HG02623 (cell line): ENCODE measurements around the gene TCP11L2.

Experiments used
- ATAC-seq: cut with Tn5 transposase; IDR thresholded peaks from one replicate; pipeline ENCODE4 v1.9.1; 2021; ENCODE audit warnings: moderate library complexity; ENCODE audit not compliant: unreplicated experiment

The TCP11L2 gene

GRCh38 chr12:106302401-106303201 is at the start of gene TCP11L2:
TSS of gene TCP11L2 (plus strand) at chr12:106302733. CDS start at chr12:106311076, 8,343 bp downstream.
- ATAC-seq: peak; percentile 67

GRCh38 chr12:106254724-106255123 is 47.8 kb upstream of the TCP11L2 start:
- ATAC-seq: no peak

DNA sequence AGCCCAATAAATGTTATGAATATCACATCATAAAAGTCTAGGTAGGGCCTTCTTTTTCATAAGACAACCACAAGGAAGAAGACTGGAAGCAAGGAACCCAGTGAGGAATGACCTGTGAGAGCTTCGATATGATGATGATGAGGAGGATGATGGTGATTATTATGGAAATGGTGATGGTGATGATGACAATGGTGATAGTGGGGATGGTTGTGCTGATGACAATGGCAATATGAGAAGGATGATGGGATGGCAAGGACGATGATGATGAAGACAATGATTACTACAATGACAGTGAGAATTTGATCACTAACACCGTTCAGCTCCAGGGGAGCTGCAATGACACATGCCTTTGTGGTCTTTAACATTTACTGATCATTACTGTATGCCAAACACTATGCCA is 47.0 kb upstream of the TCP11L2 start:
- ATAC-seq: no peak

DNA sequence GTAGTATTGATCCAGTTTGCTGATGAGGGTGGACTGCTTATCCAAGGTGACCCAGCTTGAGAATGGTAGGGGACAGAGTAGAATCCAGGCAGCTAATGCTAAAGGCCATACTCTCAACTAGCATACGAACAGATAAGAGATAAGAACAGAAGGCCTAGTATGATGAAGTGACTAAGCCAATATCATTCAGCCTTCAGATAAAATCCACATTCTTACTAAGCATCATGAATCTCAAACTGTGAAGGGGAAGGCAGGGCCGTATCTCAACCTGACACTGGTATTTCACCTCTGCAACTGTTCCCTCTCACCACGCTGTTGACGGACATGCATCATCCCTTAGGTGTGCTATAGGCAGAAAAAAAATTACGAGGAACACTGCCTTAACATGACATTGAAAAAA is 46.6 kb upstream of the TCP11L2 start:
- no peak for ATAC-seq

GRCh38 chr12:106256524-106256923 is 46.0 kb upstream of the TCP11L2 start:
- ATAC-seq: no peak

DNA sequence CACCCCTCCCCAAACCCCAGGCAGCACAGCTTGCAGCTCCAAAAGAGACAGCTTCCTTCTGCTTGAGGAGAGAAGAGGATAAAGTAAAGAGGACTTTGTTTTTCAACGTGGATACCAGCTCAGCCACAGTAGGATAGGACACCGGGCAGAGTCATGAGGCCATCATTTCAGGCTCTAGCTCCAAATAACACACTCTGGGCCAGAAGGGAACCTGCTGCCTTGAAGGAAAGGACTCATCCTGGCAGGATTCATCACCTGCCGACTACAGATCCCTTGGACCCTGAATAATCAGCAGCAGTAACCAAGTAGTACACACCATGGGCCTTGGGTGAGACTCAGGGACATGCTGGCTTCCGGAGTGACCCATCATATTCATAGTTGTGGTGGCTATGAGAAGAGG is 44.3 kb upstream of the TCP11L2 start:
- no peak for ATAC-seq

DNA sequence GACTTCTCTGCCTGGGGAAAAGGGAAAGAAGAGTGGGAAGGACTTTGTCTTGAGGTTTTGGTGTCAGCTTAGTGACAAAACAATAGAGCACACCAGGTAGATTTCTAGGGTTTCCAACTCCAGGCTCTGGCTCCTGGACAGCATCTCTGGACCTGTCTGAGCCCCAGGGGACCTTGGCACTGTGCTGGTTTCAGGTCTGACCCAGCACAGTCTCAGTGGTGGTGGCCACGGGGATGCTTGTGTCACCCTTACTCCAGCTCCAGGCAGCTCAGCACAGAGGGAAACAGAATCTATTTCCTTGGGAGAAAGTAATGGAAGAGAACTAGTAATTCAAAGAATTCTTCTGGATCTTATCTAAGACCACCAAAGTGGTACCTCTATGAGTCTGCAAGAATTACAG is 43.6 kb upstream of the TCP11L2 start:
- no peak for ATAC-seq

DNA sequence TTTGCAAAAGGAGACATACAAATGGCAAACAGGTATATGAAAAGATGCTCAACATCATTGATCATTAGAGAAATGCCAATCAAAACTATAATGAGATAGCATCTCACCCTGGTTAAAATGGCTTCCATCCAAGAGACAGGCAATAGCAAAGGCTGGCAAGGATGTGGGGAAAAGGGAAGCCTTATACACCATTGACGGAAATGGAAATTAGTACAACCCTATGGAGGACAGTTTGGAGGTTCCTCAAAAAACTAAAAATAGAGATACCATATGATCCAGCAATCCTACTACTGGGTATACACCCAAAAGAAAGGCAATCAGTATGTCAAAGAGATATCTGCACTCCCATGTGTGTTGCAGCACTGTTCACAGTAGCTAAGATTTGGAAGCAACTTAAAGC is 37.4 kb upstream of the TCP11L2 start:
- no peak for ATAC-seq

- no peak for ATAC-seq
Observed at GRCh38 chr12:106267535-106267934, 35.0 kb upstream of the TCP11L2 start.

- no peak for ATAC-seq
Observed at GRCh38 chr12:106269150-106269771, 33.3 kb upstream of the TCP11L2 start.

DNA sequence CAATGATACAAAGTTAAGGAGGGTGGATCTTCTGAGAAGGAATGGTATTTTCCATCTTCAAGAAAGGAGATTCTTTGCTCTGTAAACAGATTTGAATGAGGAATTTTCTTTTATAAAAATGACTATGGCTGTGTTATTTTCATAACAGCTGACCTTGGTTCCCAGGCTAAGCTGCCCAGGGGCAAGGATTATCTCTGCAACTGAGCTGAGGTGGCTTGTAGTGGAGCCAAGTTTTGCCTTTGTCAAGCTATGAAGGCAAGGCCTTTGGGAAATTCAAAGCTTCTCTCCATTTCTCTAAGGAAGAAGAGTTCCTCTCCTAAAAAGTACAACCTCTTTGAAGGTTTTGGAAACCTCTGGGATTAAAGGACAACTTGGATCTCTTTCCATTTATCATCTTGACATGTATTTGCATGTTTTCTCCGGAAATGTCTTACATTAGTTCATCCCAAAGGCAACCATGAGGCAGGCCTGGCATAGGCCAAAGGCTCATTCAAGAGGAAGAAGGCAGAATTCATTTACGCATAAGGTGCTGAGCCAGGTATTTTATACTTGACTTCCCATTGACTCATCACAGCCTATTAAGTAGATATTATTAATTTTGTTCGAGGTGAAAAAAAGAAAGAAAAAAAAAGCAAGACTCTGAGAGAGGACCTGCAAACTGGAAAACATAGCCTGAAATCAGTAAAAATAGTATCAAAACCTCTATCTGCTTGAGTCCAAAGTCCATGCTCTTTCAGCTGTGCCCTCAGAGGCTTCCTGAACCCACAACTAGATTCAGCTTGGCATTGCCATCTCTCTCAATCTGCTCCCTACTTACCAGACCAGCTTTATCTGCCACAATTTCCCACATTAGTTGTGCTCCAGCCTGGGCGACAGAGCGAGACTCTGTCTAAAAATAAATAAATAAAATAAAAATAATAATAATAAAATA is 30.7 kb upstream of the TCP11L2 start:
- no peak for ATAC-seq

GRCh38 chr12:106273491-106273890 is 29.0 kb upstream of the TCP11L2 start:
- ATAC-seq: no peak

- ATAC-seq: no peak
Observed at GRCh38 chr12:106274012-106274411, 28.5 kb upstream of the TCP11L2 start.

- ATAC-seq: no peak
Observed at GRCh38 chr12:106274575-106275121, 27.9 kb upstream of the TCP11L2 start.

- ATAC-seq: no peak
Observed at GRCh38 chr12:106275458-106275857, 27.1 kb upstream of the TCP11L2 start.

DNA sequence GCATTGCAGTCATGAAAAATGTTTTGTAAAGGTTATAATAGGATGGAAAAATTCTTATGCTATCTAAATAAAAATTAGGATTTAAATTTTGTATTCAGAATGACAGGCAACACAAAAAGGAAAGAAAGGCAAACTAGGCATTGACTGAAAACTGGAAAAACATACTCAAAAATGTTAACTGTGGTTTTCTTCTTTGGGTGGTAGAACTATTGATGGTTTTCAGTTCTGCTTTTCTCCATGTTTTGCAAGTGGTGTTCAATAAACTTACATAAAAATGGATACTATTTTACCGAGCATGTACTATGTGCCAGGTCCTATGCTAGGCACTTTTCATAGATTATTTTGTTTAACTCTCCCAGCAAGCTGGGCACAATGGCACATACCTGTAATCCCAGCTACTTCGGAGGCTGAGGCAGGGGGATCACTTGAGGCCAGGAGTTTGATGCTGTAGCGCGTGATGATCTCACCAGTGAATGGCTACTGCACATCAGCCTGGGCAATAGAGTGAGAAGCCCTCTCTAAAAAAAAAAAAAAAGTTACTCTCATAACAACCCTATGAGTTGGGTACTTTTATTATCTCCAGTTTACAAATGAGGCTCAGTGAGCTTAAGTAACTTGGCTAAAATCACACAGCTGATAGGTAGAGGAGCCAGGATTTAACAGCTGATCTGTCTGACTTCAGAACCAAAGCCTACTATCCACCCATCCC is 26.3 kb upstream of the TCP11L2 start:
- peak; percentile 69 for ATAC-seq

- no peak for ATAC-seq
Observed at GRCh38 chr12:106280106-106280505, 22.4 kb upstream of the TCP11L2 start.

- no peak for ATAC-seq
Observed at GRCh38 chr12:106281056-106281782, 21.3 kb upstream of the TCP11L2 start.

DNA sequence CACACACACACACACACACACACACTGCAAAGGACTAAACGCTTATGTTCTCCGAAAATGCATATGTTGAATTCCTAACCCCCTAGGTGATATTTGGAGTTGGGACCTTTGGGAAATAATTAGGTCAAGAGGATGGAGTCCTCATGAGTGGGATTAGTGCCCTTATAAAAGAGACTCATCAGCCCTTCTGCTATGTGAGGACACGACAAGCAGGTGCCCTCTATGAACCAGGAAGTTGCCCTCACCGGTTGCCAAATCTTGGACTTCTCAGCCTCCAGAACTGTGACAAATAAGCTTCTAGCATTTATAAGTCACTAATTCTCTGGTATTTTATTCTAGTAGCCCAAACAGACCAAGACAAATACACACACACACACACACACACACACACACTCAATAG is 20.7 kb upstream of the TCP11L2 start:
- no peak for ATAC-seq
